H1 (cell line): ENCODE results near the gene ACACB. TPM values are rescaled to one million over a fixed set of nuclear protein-coding genes. Genes with fewer than 3 reads are reported as not detected.

Source experiments
- JUN ChIP-seq: IDR thresholded peaks from 2 replicates; pipeline ENCODE4 v1.6.1; 2011; ENCODE audit warnings: low read depth, mild to moderate bottlenecking, improper control_type of control experiment, low read length
- KDM4A ChIP-seq: IDR thresholded peaks from one replicate; pipeline ENCODE4 v1.7.1; 2012; ENCODE audit warnings: low read depth, mild to moderate bottlenecking, moderate library complexity, low read length, inconsistent platforms; ENCODE audit not compliant: severe bottlenecking
- SIN3A ChIP-seq, 2 experiments: IDR thresholded peaks in 1 of 2; conservative IDR thresholded peaks in 1 of 2; 2 replicates each; pipeline ENCODE4 v1.6.1; 2011 to 2012; ENCODE audit warnings: low read length in 2 of 2, improper control_type of control experiment in 1 of 2, low read depth in 1 of 2, mild to moderate bottlenecking in 1 of 2
- SP4 ChIP-seq: IDR thresholded peaks from 2 replicates; pipeline ENCODE4 v1.6.1; 2012; ENCODE audit warnings: low read length, inconsistent platforms
- TAF1 ChIP-seq: IDR thresholded peaks from 2 replicates; pipeline ENCODE4 v1.6.1; 2011; ENCODE audit warnings: mild to moderate bottlenecking, low read depth, low read length
- TAF7 ChIP-seq: optimal IDR thresholded peaks from 2 replicates; pipeline ENCODE3; 2011; ENCODE audit warnings: low read depth, mild to moderate bottlenecking, inconsistent platforms, low read length, moderate library complexity, borderline replicate concordance
- TCF12 ChIP-seq: IDR thresholded peaks from 2 replicates; pipeline ENCODE4 v1.6.1; 2011; ENCODE audit warnings: low read depth, mild to moderate bottlenecking, low read length
- polyA plus RNA-seq, 7 experiments: library from polyadenylated mRNA; depleted of rRNA in 3 of 7; stranded (reverse) in 5 of 7; unstranded in 2 of 7; fragments of >200 nt in 5 of 7; fragments of 200-250 nt in 2 of 7; gene quantifications; 1 replicate in 5 of 7; 2 replicates in 1 of 7; 4 replicates in 1 of 7; pipeline versions ENCODE4 v1.2.1 to v1.2.3, GENCODE V29; 2011 to 2013; ENCODE audit warnings: missing spikeins in 2 of 7, mixed read lengths in 2 of 7
- total RNA-seq: library from RNA; stranded (reverse); fragmentation: NEBNext Ultra II Directional; extraction: Animal tissue kit (Norgen Biotek cat#: 25700); gene quantifications from 2 replicates; pipeline ENCODE4 v1.2.1, GENCODE V29; 2021

The ACACB gene
- total and polyA plus RNA-seq, 2 of the 8 experiments (the other 6 are each of a cell fraction or from before 2014, with no cell fraction given), result 5.8 to 15.3 TPM

- TF ChIP-seq TAF1 (no peak), JUN (no peak), TCF12 (no peak), TAF7 (no peak), SIN3A (conservative IDR thresholded peaks at IDR 0.05 in 1 of 2, IDR thresholded peaks at IDR 0.05 in 1 of 2; ENCODE audit: low read depth in 1 of 2, low read length in 2 of 2) (no peak), KDM4A (no peak), SP4 (no peak)
Observed at GRCh38 chr12:109102491-109102890, 13.9 kb upstream of the ACACB start (continued).
